K562 (cell line): Measurements from ENCODE around the gene CLUH. TPM values are rescaled to one million over a fixed set of nuclear protein-coding genes. Genes with fewer than 3 reads are reported as not detected.

ENCODE experiments used
- ASH1L ChIP-seq: fragments of 450-650 bp; IDR thresholded peaks from 2 replicates; pipeline ENCODE4 v1.6.1; 2018; ENCODE audit warnings: borderline replicate concordance, mild to moderate bottlenecking, low read depth; ENCODE audit not compliant: partially characterized antibody
- BCOR ChIP-seq: fragments of 450-650 bp; IDR thresholded peaks from 2 replicates; pipeline ENCODE4 v1.6.1; 2016
- BHLHE40 ChIP-seq: IDR thresholded peaks from 2 replicates; pipeline ENCODE4 v1.6.1; 2011; ENCODE audit warnings: low read length, improper control_type of control experiment
- CHAMP1 ChIP-seq: fragments of 450-650 bp; IDR thresholded peaks from 2 replicates; pipeline ENCODE4 v1.6.1; 2016; ENCODE audit warnings: mild to moderate bottlenecking
- ESRRB ChIP-seq: fragments of 250-450 bp; sonication (Bioruptor Pico); IDR thresholded peaks from 2 replicates; pipeline ENCODE4 v1.5.0; 2020; ENCODE audit warnings: mild to moderate bottlenecking, moderate library complexity, borderline replicate concordance
- ETV1 ChIP-seq: fragments of 450-650 bp; conservative IDR thresholded peaks from 2 replicates; pipeline ENCODE4 v1.6.1; 2016; ENCODE audit warnings: missing genetic modification characterization, control low read depth, low read depth, missing compliant biosample characterization
- MBD2 ChIP-seq: sonication (generic); IDR thresholded peaks from 2 replicates; pipeline ENCODE4 v1.6.1; 2016; ENCODE audit warnings: low read depth, borderline replicate concordance
- MYNN ChIP-seq, 2 experiments: sonication (generic); formaldehyde crosslinking in 1 of 2; IDR thresholded peaks; 2 replicates each; pipeline versions ENCODE4 v1.5.0 to v1.6.1; 2016 to 2020; ENCODE audit warnings: antibody characterized with exemption in 1 of 2, missing genetic modification reagents in 1 of 2
- NFATC3 ChIP-seq: fragments of 450-650 bp; IDR thresholded peaks from 2 replicates; pipeline ENCODE4 v1.6.1; 2017; ENCODE audit warnings: mild to moderate bottlenecking
- PATZ1 ChIP-seq: fragments of 250-450 bp; sonication (Bioruptor Pico); IDR thresholded peaks from 2 replicates; pipeline ENCODE4 v1.5.0; 2020; ENCODE audit warnings: mild to moderate bottlenecking, borderline replicate concordance
- PCBP1 ChIP-seq: fragments of 200-400 bp; formaldehyde crosslinking; IDR thresholded peaks from 2 replicates; pipeline ENCODE4 v1.6.1; 2018; ENCODE audit warnings: mild to moderate bottlenecking, low read depth, low read length; ENCODE audit not compliant: poor library complexity, severe bottlenecking
- POLR2H ChIP-seq: IDR thresholded peaks from 2 replicates; pipeline ENCODE4 v1.6.1; 2016; ENCODE audit warnings: missing genetic modification characterization, low read depth, mild to moderate bottlenecking, control low read depth, missing compliant biosample characterization, moderate library complexity
- PTRF ChIP-seq: fragments of 450-650 bp; IDR thresholded peaks from 2 replicates; pipeline ENCODE4 v1.6.1; 2016; ENCODE audit warnings: mild to moderate bottlenecking, missing genetic modification characterization, missing compliant biosample characterization
- RNF2 ChIP-seq: sonication (generic); IDR thresholded peaks from 2 replicates; pipeline ENCODE4 v1.6.1; 2016
- TARDBP ChIP-seq: fragments of 450-650 bp; IDR thresholded peaks from 2 replicates; pipeline ENCODE4 v1.6.1; 2016
- ZBTB8A ChIP-seq: fragments of 450-650 bp; IDR thresholded peaks from 2 replicates; pipeline ENCODE4 v1.6.1; 2018; ENCODE audit warnings: mild to moderate bottlenecking, moderate library complexity; ENCODE audit not compliant: partially characterized antibody
- ZNF174 ChIP-seq: fragments of 250-450 bp; sonication (Bioruptor Pico); IDR thresholded peaks from 2 replicates; pipeline ENCODE4 v1.4.0; 2020; ENCODE audit warnings: mild to moderate bottlenecking
- ZNF3 ChIP-seq: fragments of 250-450 bp; sonication (Bioruptor Pico); IDR thresholded peaks from 2 replicates; pipeline ENCODE4 v1.5.0; 2021; ENCODE audit warnings: mild to moderate bottlenecking, moderate library complexity
- polyA plus RNA-seq, 8 experiments: library from polyadenylated mRNA; depleted of rRNA in 4 of 8; stranded (reverse) in 5 of 8; unstranded in 3 of 8; fragments of >200 nt; fragmentation: Nextera tagmentation in 2 of 8; fragmentation: Illumina TruSeq in 1 of 8; extraction: Ambion mirVana in 2 of 8; extraction: Trizol in 1 of 8; gene quantifications; 2 replicates each; pipeline versions ENCODE4 v1.2.1 to v1.2.3, GENCODE V29; 2011 to 2014; ENCODE audit warnings: inconsistent platforms in 1 of 8, missing spikeins in 1 of 8
- total RNA-seq, 7 experiments: library from RNA; depleted of rRNA in 6 of 7; stranded (reverse); fragments of >200 nt in 6 of 7; fragmentation: Illumina TruSeq in 2 of 7; extraction: Trizol in 2 of 7; gene quantifications; 2 replicates each; pipeline versions ENCODE4 v1.2.1 to v1.2.3, GENCODE V29; 2011 to 2021; ENCODE audit warnings: low replicate concordance in 1 of 7
- TF ChIP-seq, protein P1 (sequence below): fragments of 250-450 bp; sonication (Bioruptor Pico); IDR thresholded peaks from 2 replicates; pipeline ENCODE4 v1.5.0; 2021; ENCODE audit warnings: mild to moderate bottlenecking, borderline replicate concordance
- TF ChIP-seq, protein P2 (sequence below), 3 experiments: IDR thresholded peaks in 2 of 3; conservative IDR thresholded peaks in 1 of 3; 2 replicates each; pipeline ENCODE4 v1.5.1; 2011 to 2012; ENCODE audit warnings: low read length in 3 of 3, mild to moderate bottlenecking in 3 of 3, control low read depth in 2 of 3, improper control_type of control experiment in 1 of 3, inconsistent platforms in 1 of 3, low read depth in 1 of 3, mixed read lengths in 1 of 3, moderate library complexity in 1 of 3; ENCODE audit not compliant: insufficient read depth in 2 of 3

Gene CLUH
- total and polyA plus RNA-seq, 9 of the 15 experiments (the other 6 are each of a cell fraction or from before 2014, with no cell fraction given): 0.21 to 140 (median 33.2) TPM

DNA sequence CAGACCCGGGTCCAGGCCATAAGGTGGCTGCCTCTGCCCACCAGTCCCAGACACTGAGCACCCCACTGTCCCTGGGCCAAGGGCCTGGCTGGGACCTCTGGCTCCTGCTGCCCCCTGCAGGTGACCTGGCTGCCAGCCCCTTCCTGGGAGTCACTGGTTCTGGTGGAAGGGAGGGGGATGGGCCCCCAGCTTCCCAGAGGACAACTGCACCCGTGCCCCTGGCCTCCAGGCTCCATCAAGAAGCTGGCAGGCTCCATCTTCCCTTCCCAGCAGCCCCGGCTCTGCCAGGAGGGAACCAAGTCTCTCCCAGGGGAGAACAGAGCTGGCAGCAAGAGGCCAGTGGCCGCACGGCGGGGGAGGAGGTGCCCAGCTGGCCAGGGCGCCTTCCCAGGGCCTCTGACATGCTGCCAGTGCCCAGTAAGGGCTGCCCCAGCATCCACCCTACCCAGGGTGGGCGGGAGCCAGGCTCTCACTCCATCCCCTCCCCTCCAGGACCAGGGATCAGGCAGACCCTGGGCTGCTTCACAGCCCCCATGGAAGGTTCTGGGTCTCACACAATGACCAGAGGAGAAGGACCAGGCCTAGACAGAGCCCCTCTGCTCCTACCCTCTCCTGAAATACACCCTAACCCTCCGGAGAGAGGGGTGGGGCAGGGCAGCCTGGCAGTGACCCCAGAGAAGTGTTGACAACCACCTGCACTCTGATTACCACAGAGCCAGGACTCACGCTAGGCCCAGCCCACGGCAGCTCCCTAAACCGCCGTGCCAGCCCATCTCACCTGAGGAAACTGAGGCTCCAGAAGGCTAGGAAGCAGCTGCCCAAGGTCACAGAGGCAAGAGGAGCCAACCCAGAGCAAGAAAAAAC, 3.6 kb downstream of the CLUH start (continued):
- TF ChIP-seq, protein P1, sequence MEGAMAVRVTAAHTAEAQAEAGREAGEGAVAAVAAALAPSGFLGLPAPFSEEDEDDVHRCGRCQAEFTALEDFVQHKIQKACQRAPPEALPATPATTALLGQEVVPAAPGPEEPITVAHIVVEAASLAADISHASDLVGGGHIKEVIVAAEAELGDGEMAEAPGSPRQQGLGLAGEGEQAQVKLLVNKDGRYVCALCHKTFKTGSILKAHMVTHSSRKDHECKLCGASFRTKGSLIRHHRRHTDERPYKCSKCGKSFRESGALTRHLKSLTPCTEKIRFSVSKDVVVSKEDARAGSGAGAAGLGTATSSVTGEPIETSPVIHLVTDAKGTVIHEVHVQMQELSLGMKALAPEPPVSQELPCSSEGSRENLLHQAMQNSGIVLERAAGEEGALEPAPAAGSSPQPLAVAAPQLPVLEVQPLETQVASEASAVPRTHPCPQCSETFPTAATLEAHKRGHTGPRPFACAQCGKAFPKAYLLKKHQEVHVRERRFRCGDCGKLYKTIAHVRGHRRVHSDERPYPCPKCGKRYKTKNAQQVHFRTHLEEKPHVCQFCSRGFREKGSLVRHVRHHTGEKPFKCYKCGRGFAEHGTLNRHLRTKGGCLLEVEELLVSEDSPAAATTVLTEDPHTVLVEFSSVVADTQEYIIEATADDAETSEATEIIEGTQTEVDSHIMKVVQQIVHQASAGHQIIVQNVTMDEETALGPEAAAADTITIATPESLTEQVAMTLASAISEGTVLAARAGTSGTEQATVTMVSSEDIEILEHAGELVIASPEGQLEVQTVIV (CRISPR knock-in tag): no peak
- TF ChIP-seq NFATC3: no peak
- TF ChIP-seq PCBP1: no peak
- TF ChIP-seq PATZ1: no peak
- no peak for TF ChIP-seq ESRRB (CRISPR knock-in tag)
- no peak for TF ChIP-seq ETV1 (tag)
- no peak for TF ChIP-seq PTRF (tag)
- no peak for TF ChIP-seq RNF2
- no peak for TF ChIP-seq BHLHE40
- TF ChIP-seq ZNF174 (CRISPR knock-in tag): no peak
- no peak for TF ChIP-seq MYNN (IDR thresholded peaks at IDR 0.05)
- no peak for TF ChIP-seq MYNN (CRISPR knock-in tag; IDR thresholded peaks at IDR 0.05)
- no peak for TF ChIP-seq BCOR
- no peak for TF ChIP-seq TARDBP
- TF ChIP-seq ASH1L: no peak
- no peak for TF ChIP-seq CHAMP1
- TF ChIP-seq, protein P2, sequence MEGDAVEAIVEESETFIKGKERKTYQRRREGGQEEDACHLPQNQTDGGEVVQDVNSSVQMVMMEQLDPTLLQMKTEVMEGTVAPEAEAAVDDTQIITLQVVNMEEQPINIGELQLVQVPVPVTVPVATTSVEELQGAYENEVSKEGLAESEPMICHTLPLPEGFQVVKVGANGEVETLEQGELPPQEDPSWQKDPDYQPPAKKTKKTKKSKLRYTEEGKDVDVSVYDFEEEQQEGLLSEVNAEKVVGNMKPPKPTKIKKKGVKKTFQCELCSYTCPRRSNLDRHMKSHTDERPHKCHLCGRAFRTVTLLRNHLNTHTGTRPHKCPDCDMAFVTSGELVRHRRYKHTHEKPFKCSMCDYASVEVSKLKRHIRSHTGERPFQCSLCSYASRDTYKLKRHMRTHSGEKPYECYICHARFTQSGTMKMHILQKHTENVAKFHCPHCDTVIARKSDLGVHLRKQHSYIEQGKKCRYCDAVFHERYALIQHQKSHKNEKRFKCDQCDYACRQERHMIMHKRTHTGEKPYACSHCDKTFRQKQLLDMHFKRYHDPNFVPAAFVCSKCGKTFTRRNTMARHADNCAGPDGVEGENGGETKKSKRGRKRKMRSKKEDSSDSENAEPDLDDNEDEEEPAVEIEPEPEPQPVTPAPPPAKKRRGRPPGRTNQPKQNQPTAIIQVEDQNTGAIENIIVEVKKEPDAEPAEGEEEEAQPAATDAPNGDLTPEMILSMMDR (IDR thresholded peaks at IDR 0.05 in 2 of 3, conservative IDR thresholded peaks at IDR 0.05 in 1 of 3; ENCODE audit: insufficient read depth in 2 of 3, low read depth in 1 of 3, low read length in 3 of 3): peak; percentile 35 to 45 (median 42); a peak in 5 of 6 replicates
- TF ChIP-seq ZBTB8A: no peak
- TF ChIP-seq MBD2: no peak
- no peak for TF ChIP-seq ZNF3 (CRISPR knock-in tag)
- TF ChIP-seq POLR2H: no peak
